WTC11 (cell line): ENCODE measurements around the gene ACSL4. TPM values are rescaled to one million over a fixed set of nuclear protein-coding genes. Genes with fewer than 3 reads are reported as not detected.

Experiments used
- total RNA-seq: library from RNA; stranded (reverse); gene quantifications from 3 replicates; pipeline ENCODE4 v1.2.3, GENCODE V29; 2021

Gene ACSL4
- total RNA-seq, 1 experiment from 2014 or later = 57.7 TPM

Other genes starting within 250 kb of the ACSL4 start
- 9.9 to 10.4 TPM (median 10.4 TPM) in 3 replicates for gene NXT2, start 196.4 kb downstream of the ACSL4 start, total RNA-seq
- gene KCNE5, start 108.1 kb downstream of the ACSL4 start, total RNA-seq = 2.2 to 3.4 TPM (median 2.7 TPM) in 3 replicates